Right lobe of liver (tissue), 6 donors: ENCODE data around the gene C12orf57. TPM values are rescaled to one million over a fixed set of nuclear protein-coding genes. Genes with fewer than 3 reads are reported as not detected.
A peak's percentile ranks its signal among the peaks of the same experiment; 100 is the strongest.

Experiments
- ATAC-seq, 4 donors: fragments of 200-7000 bp; cut with Tn5 transposase; one replicate each; pipeline ENCODE4 v1.9.1; 2020; ENCODE audit warnings: mild to moderate bottlenecking in 4 of 4, moderate library complexity in 4 of 4
- DNase-seq, 3 donors: peaks; one replicate each; pipeline ENCODE4 v3.0.0-alpha.2; 2020
- H3K27ac ChIP-seq, 3 donors: fragments of 200-600 bp; one replicate each; pipeline ENCODE4 v1.8.0; 2022
- H3K27me3 ChIP-seq, 2 donors: fragments of 200-600 bp; one replicate each; pipeline ENCODE4 v1.8.0; 2022
- H3K36me3 ChIP-seq, 4 donors: fragments of 200-600 bp; sonication (generic) in 1 of 4; one replicate each; pipeline versions ENCODE4 v1.5.1 to v1.8.0; 2017 to 2022; ENCODE audit warnings: control low read depth in 1 of 4
- H3K4me1 ChIP-seq, 4 donors: fragments of 200-600 bp; sonication (generic) in 1 of 4; one replicate each; pipeline versions ENCODE4 v1.5.1 to v1.8.0; 2017 to 2022; ENCODE audit warnings: control low read depth in 1 of 4
- H3K4me3 ChIP-seq, 3 donors: fragments of 200-600 bp; one replicate each; pipeline ENCODE4 v1.8.0; 2022
- H3K9me3 ChIP-seq, 4 donors: fragments of 200-600 bp; sonication (generic) in 1 of 4; one replicate each; pipeline versions ENCODE4 v1.5.1 to v1.8.0; 2017 to 2022; ENCODE audit warnings: control low read depth in 1 of 4
- CTCF ChIP-seq, 4 donors: fragments of 200-600 bp in 3 of 4; fragments of 450-650 bp in 1 of 4; IDR thresholded peaks; one replicate each; pipeline versions ENCODE4 v1.5.1 to v1.8.0; 2016 to 2022; ENCODE audit warnings: antibody characterized with exemption in 4 of 4, mild to moderate bottlenecking in 2 of 4
- POLR2A ChIP-seq: fragments of 450-650 bp; IDR thresholded peaks from one replicate; pipeline ENCODE4 v1.6.1; 2017; ENCODE audit warnings: antibody characterized with exemption, mild to moderate bottlenecking
- WGBS: methylation state at CpG from one replicate; pipeline ENCODE4 v1.1.6; 2018; ENCODE audit warnings: low coverage, low lambda C conversion rate; ENCODE audit not compliant: insufficient coverage; ENCODE audit errors: missing lambda C conversion rate; 5-methylcytosine and 5-hydroxymethylcytosine counted together
- intact Hi-C, 2 donors: fragments of 100-400 bp; cut with DNase I; formaldehyde crosslinking; loops; one replicate each; pipeline versions ENCODE4 v1.11.2 to v1.14.1; 2022
- total RNA-seq, 6 experiments: library from RNA; depleted of rRNA in 2 of 6; stranded (reverse); fragments of >200 nt in 2 of 6; fragmentation: NEBNext Ultra II Directional in 3 of 6; extraction: Animal tissue kit (Norgen Biotek cat#: 25700) in 3 of 6; gene quantifications; one replicate each; pipeline versions ENCODE4 v1.1.0 to v1.2.4, GENCODE V29; 2016 to 2023
- donor health status: DM: no; HTN: yes; CAD: no.
- donor health status: DM: no; HTN: no; CAD: no.
- donor health status: DM: no; HTN: no; CAD: no.
- donor health status: DM: no; HTN: yes; CAD: no.
- donor health status: DM: no; HTN: yes; CAD: no.

The C12orf57 gene
- total RNA-seq, 6 experiments from 2014 or later = 47.6 to 189 (median 70.5) TPM

DNA sequence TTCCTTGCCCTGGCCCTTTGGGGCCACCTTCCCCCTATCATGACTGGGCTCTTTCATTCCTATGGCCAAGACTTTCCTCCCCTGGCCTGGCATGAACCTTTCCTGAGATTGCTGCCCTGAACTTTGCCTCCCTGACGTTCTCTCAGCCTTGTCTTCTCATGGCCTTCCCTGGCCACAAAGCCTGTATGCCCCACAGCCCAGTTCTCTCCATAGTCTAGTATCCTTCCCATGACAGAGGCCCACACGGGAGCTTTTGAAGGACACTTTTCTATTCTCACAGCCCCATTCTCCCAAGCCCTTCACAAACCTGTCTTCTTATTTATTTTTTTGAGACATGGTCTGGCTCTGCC, 4.7 kb upstream of the C12orf57 start:
- no peak for DNase-seq
- H3K4me1 ChIP-seq = peaks cover 0 to 29% (median 0%) of the 10 kb centered on the region in 4 donors
- no peaks in the 10 kb centered on the region for H3K27me3 ChIP-seq
- H3K36me3 ChIP-seq = peaks cover 0 to 12% (median 2%) of the 10 kb centered on the region in 4 donors
- no peak overlapping the region for H3K27ac ChIP-seq
- no peak for ATAC-seq
- no peak overlapping the region for H3K4me3 ChIP-seq
- no peaks in the 10 kb centered on the region for H3K9me3 ChIP-seq
- 53% methylated on average over 2 of the region's 2 CpGs for WGBS
- TF ChIP-seq CTCF (IDR thresholded peaks at IDR 0.05) = no peak
- no peak for TF ChIP-seq POLR2A
- intact Hi-C loops = no loop called here

GRCh38 chr12:6941267-6941666, 2.6 kb upstream of the C12orf57 start:
- Histone ChIP-seq H3K27ac (no peak overlapping the region), H3K36me3 (no peaks in the 10 kb centered on the region), H3K4me3 (no peak overlapping the region), H3K4me1 (peaks cover 0 to 45% (median 8%) of the 10 kb centered on the region in 4 donors), H3K27me3 (no peaks in the 10 kb centered on the region), H3K9me3 (no peaks in the 10 kb centered on the region)
- no peak for ATAC-seq
- TF ChIP-seq POLR2A (no peak), CTCF (IDR thresholded peaks at IDR 0.05) (no peak)
- WGBS = 43% methylated on average over 1 of the region's 12 CpGs
- intact Hi-C loops = no loop called here
- peak in 1 of 3 donors; percentile 64 for DNase-seq

DNA sequence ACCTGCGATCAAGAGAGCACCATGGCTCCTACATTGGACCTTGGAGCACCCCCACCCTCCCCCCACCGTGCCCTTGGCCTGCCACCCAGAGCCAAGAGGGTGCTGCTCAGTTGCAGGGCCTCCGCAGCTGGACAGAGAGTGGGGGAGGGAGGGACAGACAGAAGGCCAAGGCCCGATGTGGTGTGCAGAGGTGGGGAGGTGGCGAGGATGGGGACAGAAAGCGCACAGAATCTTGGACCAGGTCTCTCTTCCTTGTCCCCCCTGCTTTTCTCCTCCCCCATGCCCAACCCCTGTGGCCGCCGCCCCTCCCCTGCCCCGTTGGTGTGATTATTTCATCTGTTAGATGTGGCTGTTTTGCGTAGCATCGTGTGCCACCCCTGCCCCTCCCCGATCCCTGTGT, 2.0 kb upstream of the C12orf57 start:
- peaks cover 0 to 49% (median 8%) of the 10 kb centered on the region in 4 donors for H3K4me1 ChIP-seq
- intact Hi-C loops = no loop called here
- no peak overlapping the region for H3K27ac ChIP-seq

GRCh38 chr12:6942331-6942665, 1.5 kb upstream of the C12orf57 start:
- Histone ChIP-seq H3K4me1 (peaks cover 0 to 48% (median 8%) of the 10 kb centered on the region in 4 donors), H3K27me3 (no peaks in the 10 kb centered on the region), H3K36me3 (no peaks in the 10 kb centered on the region), H3K27ac (no peak overlapping the region), H3K4me3 (no peak overlapping the region), H3K9me3 (no peaks in the 10 kb centered on the region)
- ATAC-seq = no peak
- intact Hi-C loops = no loop called here
- 93% methylated on average over 11 of the region's 11 CpGs for WGBS
- TF ChIP-seq CTCF (IDR thresholded peaks at IDR 0.05) (no peak), POLR2A (no peak)
- no peak for DNase-seq

More for the DNA sequence above, 2.0 kb upstream of the C12orf57 start:
- no peak overlapping the region for H3K4me3 ChIP-seq
- 72% methylated on average over 4 of the region's 12 CpGs for WGBS
- DNase-seq (no peak), ATAC-seq (no peak)
- H3K27me3 ChIP-seq = no peaks in the 10 kb centered on the region
- no peaks in the 10 kb centered on the region for H3K9me3 ChIP-seq
- H3K36me3 ChIP-seq = no peaks in the 10 kb centered on the region
- no peak for TF ChIP-seq POLR2A

- no peaks in the 10 kb centered on the region for H3K9me3 ChIP-seq
- peak overlapping the region; percentile 74 to 91 (median 91) for H3K27ac ChIP-seq
- no peaks in the 10 kb centered on the region for H3K36me3 ChIP-seq
- intact Hi-C loops = no loop called here
- TF ChIP-seq POLR2A = no peak
- TF ChIP-seq CTCF (IDR thresholded peaks at IDR 0.05) = no peak
- H3K4me1 ChIP-seq = peaks cover 0 to 43% (median 8%) of the 10 kb centered on the region in 4 donors
- H3K4me3 ChIP-seq = peak overlapping the region; percentile 50 to 66 (median 57)
- no peaks in the 10 kb centered on the region for H3K27me3 ChIP-seq
- peak; percentile 34 to 51 (median 46) for ATAC-seq
- 0% methylated on average over 13 of the region's 13 CpGs for WGBS
- peak in 2 of 3 donors; percentile 66 to 86 for DNase-seq
Measured at GRCh38 chr12:6943389-6943721, 467 bp upstream of the C12orf57 start.
